ENCODE measurements around the gene GLIPR1L2. TPM values are rescaled to one million over a fixed set of nuclear protein-coding genes. Genes with fewer than 3 reads are reported as not detected.
"Not testable (repeated sequence)": the region's sequence is repeated elsewhere in the genome, so short reads cannot be mapped to it uniquely, and the experiment has no call there.

GLIPR1L2 gene
- 1 to 10 TPM in 1 of 2 donors, under 1 TPM in 1; 0.41 to 1.8 TPM for total RNA-seq

DNA sequence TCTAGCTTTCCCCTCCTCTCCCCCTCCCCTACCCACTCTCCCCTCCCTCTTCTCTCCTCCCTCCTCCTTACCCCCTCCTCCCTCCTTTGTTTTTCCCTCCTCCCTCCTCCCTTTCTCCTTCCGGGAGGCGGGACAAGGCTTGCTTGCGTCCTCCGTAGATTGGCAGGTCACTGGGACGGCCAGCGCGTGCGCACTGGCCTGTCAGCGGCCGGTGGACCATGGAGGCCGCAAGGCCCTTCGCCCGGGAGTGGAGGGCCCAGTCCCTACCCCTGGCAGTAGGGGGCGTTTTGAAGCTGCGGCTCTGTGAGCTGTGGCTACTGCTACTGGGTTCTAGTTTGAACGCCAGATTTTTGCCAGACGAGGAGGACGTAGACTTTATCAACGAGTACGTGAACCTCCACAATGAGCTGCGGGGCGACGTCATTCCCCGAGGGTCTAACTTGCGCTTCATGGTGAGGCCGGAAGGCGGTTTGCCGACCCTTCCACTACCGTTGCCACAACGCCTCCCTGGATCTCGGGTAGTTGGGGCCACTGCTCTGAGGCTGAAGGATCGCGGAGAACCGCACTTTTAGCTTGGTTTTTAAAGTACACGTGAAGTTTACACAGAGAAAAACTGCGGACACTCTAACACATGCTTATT lies at the start of gene GLIPR1L2:
Gene GLIPR1L2 (plus strand): TSS at position 191 of the 640 bp plus-strand sequence. CDS start 28 bp downstream, at position 219.
- TF ChIP-seq, protein P1, sequence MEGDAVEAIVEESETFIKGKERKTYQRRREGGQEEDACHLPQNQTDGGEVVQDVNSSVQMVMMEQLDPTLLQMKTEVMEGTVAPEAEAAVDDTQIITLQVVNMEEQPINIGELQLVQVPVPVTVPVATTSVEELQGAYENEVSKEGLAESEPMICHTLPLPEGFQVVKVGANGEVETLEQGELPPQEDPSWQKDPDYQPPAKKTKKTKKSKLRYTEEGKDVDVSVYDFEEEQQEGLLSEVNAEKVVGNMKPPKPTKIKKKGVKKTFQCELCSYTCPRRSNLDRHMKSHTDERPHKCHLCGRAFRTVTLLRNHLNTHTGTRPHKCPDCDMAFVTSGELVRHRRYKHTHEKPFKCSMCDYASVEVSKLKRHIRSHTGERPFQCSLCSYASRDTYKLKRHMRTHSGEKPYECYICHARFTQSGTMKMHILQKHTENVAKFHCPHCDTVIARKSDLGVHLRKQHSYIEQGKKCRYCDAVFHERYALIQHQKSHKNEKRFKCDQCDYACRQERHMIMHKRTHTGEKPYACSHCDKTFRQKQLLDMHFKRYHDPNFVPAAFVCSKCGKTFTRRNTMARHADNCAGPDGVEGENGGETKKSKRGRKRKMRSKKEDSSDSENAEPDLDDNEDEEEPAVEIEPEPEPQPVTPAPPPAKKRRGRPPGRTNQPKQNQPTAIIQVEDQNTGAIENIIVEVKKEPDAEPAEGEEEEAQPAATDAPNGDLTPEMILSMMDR (IDR thresholded peaks at IDR 0.05), result peak; percentile 78
- Histone ChIP-seq H3K9me3 (no peaks in the 10 kb centered on the region), H3K27me3 (replicated peaks; ENCODE audit: insufficient read depth) (no peaks in the 10 kb centered on the region), H3K4me3 (peak within 1 kb of the TSS; percentile 86), H3K4me1 (ENCODE audit: control insufficient read depth in 1 of 2, low read depth in 2 of 2) (peaks cover 9 to 33% of the 10 kb centered on the region in 2 donors), H3K36me3 (no peaks in the 10 kb centered on the region), H3K27ac (peak within 1 kb of the TSS; percentile 94 to 96)
- ATAC-seq (ENCODE audit: insufficient number of reproducible peaks, low FRiP score, low read depth), result peak; percentile 89
- peak; percentile 86 for DNase-seq (ENCODE audit: low spot score)

DNA sequence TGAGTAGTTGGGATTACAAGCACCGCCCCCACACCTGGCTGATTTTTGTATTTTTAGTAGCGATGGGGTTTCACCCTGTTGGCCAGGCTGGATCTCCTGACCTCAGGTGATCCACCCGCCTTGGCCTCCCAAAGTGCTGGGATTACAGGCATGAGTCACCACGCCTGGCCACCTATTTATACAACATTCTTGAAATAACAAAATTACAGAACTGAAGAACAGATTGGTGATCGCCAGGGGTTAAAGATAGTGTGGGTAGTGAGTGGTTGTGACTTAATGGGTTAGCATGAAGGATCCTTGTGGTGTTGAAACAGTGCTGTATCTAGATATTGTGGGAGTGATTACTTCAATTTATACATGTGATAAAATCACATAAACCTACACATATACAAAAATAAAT lies 49.0 kb upstream of the GLIPR1L2 start:
- no peak for DNase-seq (ENCODE audit: low spot score)
- Histone ChIP-seq H3K27me3 (replicated peaks; ENCODE audit: insufficient read depth) (no peaks in the 10 kb centered on the region), H3K9me3 (no peaks in the 10 kb centered on the region), H3K36me3 (no peaks in the 10 kb centered on the region), H3K4me3 (no peak overlapping the region), H3K4me1 (ENCODE audit: control insufficient read depth in 1 of 2, low read depth in 2 of 2) (no peaks in the 10 kb centered on the region), H3K27ac (no peak overlapping the region)
- ATAC-seq (ENCODE audit: insufficient number of reproducible peaks, low FRiP score, low read depth), result no peak
- TF ChIP-seq, protein P1 (IDR thresholded peaks at IDR 0.05), result no peak

DNA sequence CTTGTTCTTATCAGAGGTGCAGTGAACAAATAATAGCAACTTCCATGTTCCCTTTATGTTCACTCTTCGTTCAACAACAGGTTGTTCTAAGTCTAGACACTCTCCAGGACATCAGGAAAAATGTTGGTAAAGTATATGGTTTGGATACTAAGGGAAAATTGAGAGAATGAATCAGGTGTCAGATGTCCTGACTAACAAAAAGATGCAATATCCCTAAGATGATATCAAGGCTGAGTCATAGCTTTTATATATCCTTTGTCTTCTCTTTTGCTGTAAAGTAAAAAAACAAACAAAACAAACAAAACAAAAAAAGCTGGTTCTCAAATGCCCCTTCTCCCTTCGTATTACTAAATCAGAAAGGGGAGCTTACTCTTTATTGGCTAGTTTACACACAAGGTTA lies 45.4 kb upstream of the GLIPR1L2 start:
- no peaks in the 10 kb centered on the region for H3K4me1 ChIP-seq (ENCODE audit: control insufficient read depth in 1 of 2, low read depth in 2 of 2)
- TF ChIP-seq, protein P1 (IDR thresholded peaks at IDR 0.05), result no peak
- ATAC-seq (ENCODE audit: insufficient number of reproducible peaks, low FRiP score, low read depth), result no peak
- no peak for DNase-seq (ENCODE audit: low spot score)
- H3K27me3 ChIP-seq (replicated peaks; ENCODE audit: insufficient read depth), result no peaks in the 10 kb centered on the region
- no peaks in the 10 kb centered on the region for H3K9me3 ChIP-seq
- no peak overlapping the region for H3K4me3 ChIP-seq
- H3K36me3 ChIP-seq, result no peaks in the 10 kb centered on the region
- no peak overlapping the region for H3K27ac ChIP-seq

DNA sequence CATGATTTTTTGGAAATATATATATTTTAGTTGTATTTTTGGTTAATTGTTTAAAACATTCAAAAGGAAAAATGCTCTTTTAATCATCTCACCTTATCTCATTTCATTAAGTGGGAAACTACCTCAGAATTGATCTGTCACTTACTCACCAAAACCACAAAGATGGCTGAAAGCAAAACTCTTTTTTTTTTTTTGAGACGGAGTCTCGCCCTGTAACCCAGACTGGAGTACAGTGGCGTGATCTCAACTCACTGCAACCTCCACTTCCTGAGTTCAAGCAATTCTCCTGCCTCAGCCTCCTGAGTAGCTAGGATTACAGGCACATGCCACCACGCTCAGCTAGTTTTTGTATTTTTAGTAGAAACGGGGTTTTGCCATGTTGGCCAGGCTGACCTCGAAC lies 44.7 kb upstream of the GLIPR1L2 start:
- H3K36me3 ChIP-seq; H3K27ac ChIP-seq; H3K27me3 ChIP-seq (replicated peaks; ENCODE audit: insufficient read depth); H3K4me3 ChIP-seq; H3K9me3 ChIP-seq; ATAC-seq (ENCODE audit: insufficient number of reproducible peaks, low FRiP score, low read depth); H3K4me1 ChIP-seq (ENCODE audit: control insufficient read depth in 1 of 2, low read depth in 2 of 2); DNase-seq (ENCODE audit: low spot score): not testable (repeated sequence)

DNA sequence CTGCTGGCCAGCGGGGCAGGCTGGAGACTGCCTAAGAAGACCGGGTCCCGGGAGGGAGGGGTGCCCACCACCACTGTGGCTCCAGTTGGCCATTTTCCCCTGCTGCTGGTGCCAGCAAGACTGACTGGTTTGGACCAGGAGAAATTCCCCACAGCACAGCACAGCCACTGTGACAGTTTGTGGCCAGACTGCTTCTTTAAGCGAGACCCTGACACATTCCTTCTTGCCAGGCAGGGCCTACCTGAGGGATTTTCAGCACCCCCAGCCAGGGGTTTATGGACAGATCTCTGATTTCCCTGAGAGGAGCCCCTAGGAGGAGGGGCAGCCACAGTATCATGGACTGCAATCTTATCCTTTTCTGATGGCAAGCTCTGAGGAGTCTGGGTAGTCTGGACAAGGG lies 40.9 kb upstream of the GLIPR1L2 start:
- TF ChIP-seq, protein P1 (IDR thresholded peaks at IDR 0.05), result no peak

DNA sequence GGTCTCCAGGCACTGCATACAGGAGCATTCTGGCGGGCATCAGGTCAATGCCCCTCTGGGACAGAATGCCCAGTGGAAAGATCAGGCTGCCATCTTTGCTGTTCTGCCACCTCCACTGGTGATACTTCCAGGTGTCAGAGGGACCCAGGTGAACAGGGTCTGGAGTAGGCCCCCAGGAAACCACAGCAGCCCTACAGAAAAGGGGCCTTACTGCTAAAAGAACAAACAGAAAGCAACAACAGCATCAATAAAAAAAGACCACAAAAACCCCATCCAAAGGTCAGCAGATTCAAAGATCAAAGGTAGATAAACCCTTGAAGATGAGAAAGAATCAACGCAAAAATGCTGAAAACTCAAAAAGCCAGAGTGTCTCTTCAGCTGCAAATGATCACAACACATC lies 40.5 kb upstream of the GLIPR1L2 start:
- Histone ChIP-seq H3K4me1 (ENCODE audit: control insufficient read depth in 1 of 2, low read depth in 2 of 2) (no peaks in the 10 kb centered on the region), H3K36me3 (no peaks in the 10 kb centered on the region), H3K27me3 (replicated peaks; ENCODE audit: insufficient read depth) (no peaks in the 10 kb centered on the region), H3K4me3 (no peak overlapping the region), H3K9me3 (peaks cover 17% of the 10 kb centered on the region), H3K27ac (no peak overlapping the region)
- TF ChIP-seq, protein P1 (IDR thresholded peaks at IDR 0.05), result no peak
- DNase-seq (ENCODE audit: low spot score) (no peak), ATAC-seq (ENCODE audit: insufficient number of reproducible peaks, low FRiP score, low read depth) (no peak)

More for the DNA sequence above, 40.9 kb upstream of the GLIPR1L2 start:
- DNase-seq (ENCODE audit: low spot score) (no peak), ATAC-seq (ENCODE audit: insufficient number of reproducible peaks, low FRiP score, low read depth) (no peak)
- no peak overlapping the region for H3K27ac ChIP-seq
- H3K4me3 ChIP-seq, result no peak overlapping the region
- no peaks in the 10 kb centered on the region for H3K27me3 ChIP-seq (replicated peaks; ENCODE audit: insufficient read depth)
- peaks cover 13% of the 10 kb centered on the region for H3K9me3 ChIP-seq
- H3K4me1 ChIP-seq (ENCODE audit: control insufficient read depth in 1 of 2, low read depth in 2 of 2), result no peaks in the 10 kb centered on the region
- no peaks in the 10 kb centered on the region for H3K36me3 ChIP-seq

Data from thoracic aorta (tissue), 2 donors.